Cardiac fibroblast (primary cell): ENCODE data around the gene SHC1.

Source experiments
- DNase-seq, 2 donors: peaks; one replicate each; pipeline versions ENCODE4 v3.0.0 to v3.0.0-alpha.2; 2010; ENCODE audit warnings: low read depth in 2 of 2
- H3K4me3 ChIP-seq, 2 donors: replicated peaks in 1 of 2; 1 replicate in 1 of 2; 2 replicates in 1 of 2; pipeline ENCODE4 v1.5.1; 2011; ENCODE audit warnings: low read depth in 2 of 2, low read length in 2 of 2, mild to moderate bottlenecking in 2 of 2, moderate library complexity in 1 of 2
- CTCF ChIP-seq: IDR thresholded peaks from one replicate; pipeline ENCODE4 v1.5.1; 2011; ENCODE audit warnings: low read depth, mild to moderate bottlenecking, low read length, inconsistent platforms

Gene SHC1

DNA sequence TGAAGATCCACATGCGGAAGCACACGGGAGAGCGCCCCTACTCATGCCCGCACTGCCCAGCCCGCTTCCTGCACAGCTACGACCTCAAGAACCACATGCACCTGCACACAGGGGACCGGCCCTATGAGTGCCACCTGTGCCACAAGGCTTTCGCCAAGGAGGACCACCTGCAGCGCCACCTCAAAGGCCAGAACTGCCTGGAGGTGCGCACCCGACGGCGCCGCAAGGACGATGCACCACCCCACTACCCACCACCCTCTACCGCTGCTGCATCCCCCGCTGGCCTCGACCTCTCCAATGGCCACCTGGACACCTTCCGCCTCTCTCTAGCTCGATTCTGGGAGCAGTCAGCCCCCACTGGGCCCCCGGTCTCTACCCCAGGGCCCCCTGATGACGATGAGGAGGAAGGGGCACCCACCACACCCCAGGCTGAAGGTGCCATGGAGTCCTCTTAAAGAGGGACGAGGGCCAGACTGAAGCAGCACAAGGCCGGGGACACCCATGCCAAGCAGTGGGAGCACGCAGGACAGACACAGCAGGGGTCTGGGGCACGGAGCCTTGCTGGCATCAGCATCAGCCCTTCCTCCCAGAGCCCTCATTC is 45.8 kb upstream of the SHC1 start:
- TF ChIP-seq CTCF: no peak
- H3K4me3 ChIP-seq: no peak overlapping the region
- DNase-seq: no peak

- no peak for TF ChIP-seq CTCF
- DNase-seq: no peak
- no peak overlapping the region for H3K4me3 ChIP-seq
Observed at GRCh38 chr1:155015527-155016230, 45.1 kb upstream of the SHC1 start.

DNA sequence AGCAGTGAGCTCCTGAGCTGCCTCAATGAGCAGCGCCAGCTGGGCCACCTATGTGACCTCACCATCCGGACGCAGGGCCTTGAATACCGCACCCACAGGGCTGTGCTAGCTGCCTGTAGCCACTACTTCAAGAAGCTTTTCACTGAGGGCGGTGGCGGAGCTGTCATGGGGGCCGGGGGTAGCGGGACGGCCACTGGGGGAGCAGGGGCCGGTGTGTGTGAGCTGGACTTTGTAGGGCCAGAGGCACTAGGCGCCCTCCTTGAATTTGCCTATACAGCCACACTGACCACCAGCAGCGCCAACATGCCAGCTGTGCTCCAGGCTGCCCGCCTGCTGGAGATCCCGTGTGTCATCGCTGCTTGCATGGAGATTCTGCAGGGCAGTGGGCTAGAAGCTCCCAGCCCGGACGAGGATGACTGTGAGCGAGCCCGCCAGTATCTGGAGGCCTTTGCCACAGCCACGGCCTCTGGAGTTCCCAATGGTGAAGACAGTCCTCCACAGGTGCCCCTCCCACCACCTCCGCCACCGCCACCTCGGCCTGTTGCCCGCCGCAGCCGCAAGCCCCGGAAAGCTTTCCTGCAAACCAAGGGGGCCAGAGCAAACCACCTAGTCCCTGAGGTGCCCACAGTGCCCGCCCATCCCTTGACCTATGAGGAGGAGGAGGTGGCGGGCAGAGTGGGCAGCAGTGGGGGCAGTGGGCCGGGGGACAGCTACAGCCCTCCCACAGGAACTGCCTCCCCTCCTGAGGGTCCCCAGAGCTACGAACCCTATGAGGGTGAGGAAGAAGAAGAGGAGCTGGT is 44.4 kb upstream of the SHC1 start:
- H3K4me3 ChIP-seq: no peak overlapping the region
- DNase-seq: no peak
- TF ChIP-seq CTCF: no peak

DNA sequence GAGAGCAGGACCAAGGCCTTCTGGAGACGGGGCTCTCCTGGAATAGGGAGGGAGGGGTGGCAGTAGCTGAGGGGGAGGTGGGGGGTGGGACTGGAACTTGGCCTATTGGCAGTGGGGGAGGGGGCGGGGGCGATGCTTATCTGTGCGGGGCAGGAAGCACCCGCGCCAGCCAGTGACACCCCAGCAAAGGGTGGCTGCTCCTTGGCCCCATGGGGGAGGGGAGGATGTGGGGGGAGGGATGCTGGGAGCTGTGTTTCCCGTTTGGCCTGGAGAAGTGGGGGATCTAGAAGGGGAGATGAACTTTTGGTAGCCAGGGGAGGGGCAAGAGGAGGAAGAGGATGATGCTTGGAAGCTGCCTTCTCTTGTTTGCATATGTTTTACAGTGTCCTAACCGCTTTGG is 43.1 kb upstream of the SHC1 start:
- TF ChIP-seq CTCF: no peak
- no peak for DNase-seq
- no peak overlapping the region for H3K4me3 ChIP-seq

DNA sequence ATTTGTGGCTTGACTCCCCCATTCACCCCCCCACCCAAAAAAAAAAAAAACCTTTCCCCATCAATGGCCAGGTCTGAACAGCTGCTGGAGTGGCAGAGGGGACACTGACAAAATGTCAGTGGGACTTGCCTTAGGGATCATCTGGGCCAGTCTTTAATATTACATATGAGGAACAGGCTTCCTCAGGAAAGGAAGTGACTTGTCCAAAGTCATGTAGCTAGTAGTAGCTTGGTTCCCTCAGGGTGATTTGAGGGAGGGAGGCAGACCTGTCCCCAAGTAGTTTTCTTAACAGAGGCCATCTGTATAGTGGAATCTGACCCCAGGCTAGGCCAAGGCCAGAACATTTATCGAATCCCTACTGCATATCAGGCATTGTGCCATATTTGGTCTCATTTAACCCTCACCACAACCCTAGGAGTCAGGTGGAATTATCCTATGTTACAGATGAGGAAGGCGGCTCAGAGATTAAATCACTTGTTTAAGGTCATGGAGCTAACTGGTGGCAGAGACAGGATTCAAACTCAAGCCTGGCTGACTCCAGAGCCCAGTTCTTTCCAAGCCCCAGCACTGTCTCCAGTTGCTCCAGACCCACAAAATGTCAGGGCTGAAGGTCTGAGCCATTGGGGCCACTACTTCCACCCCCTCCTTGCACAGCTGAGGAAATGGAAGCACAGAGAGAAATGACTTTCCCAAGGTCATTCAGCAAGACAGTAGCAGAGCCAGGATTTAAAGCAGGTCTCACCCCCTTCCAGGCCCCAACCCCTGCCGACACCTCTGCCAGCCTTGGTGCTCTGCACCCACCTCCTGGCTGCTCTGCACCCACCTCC is 42.4 kb upstream of the SHC1 start:
- DNase-seq: no peak
- no peak overlapping the region for H3K4me3 ChIP-seq
- TF ChIP-seq CTCF: no peak

DNA sequence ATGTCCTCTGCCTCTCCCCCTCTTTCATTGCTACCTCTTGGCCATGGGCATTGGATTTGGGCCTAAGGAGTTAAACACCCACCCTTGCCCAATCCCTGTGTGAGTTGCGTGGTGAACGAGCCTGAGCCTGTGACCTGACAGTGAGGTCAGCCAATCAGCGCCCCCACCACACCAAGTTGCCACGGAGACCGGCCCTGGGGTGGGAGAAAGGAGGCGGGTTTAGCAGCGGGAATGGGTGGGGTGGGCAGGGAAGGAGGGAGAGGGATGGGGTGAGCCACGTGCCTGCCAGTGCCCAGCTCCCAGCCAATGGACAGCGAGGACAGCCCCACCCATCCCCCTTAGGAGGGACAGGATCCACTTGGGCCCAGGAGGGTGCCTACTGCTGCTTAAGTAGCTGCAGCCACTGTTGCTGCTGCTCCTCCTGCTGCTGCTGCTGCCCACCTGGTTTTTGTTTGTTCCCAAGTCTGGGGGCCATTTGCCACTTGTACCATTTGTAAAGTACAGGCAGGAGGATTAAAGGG is 41.5 kb upstream of the SHC1 start:
- DNase-seq: peak; percentile 39 to 76
- no peak overlapping the region for H3K4me3 ChIP-seq
- no peak for TF ChIP-seq CTCF
